ENCODE data around the gene TPP1. TPM values are rescaled to one million over a fixed set of nuclear protein-coding genes. Genes with fewer than 3 reads are reported as not detected.

Gene TPP1
- polyA plus RNA-seq, 4 donors, result 61.8 to 134 (median 110) TPM

GRCh38 chr11:6566704-6567370 lies 52.4 kb downstream of the TPP1 start:
- no peak for DNase-seq (ENCODE audit: low read depth in 4 of 4, low spot score in 3 of 4)

- DNase-seq (ENCODE audit: low read depth in 4 of 4, low spot score in 3 of 4), result no peak
Measured at GRCh38 chr11:6565988-6566703, 53.1 kb downstream of the TPP1 start.

DNA sequence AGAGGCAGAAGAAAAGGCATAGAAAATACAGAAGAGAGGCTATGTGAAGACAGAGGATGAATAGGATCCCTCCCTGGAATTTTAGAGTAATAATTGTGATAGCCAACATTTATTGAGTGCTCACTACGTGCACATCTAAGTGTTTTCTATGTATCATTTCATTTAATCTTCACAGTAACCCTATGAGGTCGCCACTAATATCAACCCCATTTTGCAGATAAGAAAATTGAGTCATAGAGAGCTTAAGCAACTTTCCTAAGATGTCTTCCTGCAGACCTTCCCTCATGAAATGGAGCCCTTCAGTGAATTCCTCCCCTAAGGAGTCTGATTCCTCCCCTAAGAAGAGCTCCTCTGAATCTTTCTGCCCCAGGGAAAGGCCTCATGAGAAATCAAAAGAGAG lies 53.9 kb downstream of the TPP1 start:
- DNase-seq (ENCODE audit: low read depth in 4 of 4, low spot score in 3 of 4), result no peak

DNA sequence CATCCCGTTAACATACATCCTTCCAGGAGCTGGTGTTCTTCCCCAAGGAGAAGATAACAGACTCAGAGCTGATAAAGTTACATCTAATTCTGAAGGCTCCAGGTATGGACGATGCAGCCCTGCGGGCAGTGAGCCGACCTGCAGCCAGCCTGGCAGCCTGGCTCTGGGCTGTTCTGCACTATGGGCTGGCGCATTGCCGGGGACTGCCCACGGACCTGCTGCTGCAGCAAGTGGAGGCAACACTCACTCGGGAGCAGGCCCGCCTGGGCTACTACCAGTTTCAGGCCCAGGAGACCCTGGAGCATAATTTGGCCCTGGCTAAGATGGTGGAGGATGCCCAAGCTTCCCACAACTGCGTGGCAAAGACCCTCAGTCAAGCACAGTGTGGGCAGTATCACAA lies 55.6 kb downstream of the TPP1 start:
- DNase-seq (ENCODE audit: low read depth in 4 of 4, low spot score in 3 of 4), result no peak

DNA sequence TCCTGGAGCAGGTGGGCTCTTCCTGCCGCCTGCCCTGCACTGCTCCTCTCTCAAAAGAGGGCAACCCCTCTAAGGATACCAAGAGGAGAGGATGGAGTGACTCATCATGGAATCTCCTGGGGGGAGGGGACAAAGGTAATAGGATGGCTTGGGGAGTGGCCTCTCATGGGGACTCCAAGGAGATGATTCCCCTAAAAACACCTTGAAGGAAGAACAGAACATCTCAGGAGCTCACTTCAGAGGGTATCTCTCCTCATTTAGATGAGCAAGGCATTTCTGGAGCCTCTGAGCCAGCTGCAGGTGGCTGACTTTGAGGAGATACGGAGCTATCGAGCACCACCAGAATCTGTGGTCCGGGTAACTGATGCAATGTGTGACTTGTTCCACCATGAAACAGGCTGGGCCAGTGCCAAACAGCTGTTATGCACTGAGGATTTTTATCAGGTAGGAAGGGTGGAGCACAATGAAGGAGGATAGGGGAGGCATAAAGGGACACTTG lies 56.1 kb downstream of the TPP1 start:
- no peak for DNase-seq (ENCODE audit: low read depth in 4 of 4, low spot score in 3 of 4)

Other genes with a start within 250 kb of the TPP1 start
- 10 to 100 TPM; 33.8 to 35.8 (median 34.8) TPM for gene SMPD1, start 228.9 kb downstream of the TPP1 start, polyA plus RNA-seq (ENCODE audit: insufficient read length in 4 of 4)
- 10 to 100 TPM; 47.0 to 60.0 (median 51.3) TPM for gene APBB1, start 200.3 kb downstream of the TPP1 start, polyA plus RNA-seq (ENCODE audit: insufficient read length in 4 of 4)
- 1 to 10 TPM; 2.4 to 7.4 (median 3.6) TPM for gene HPX, start 178.4 kb downstream of the TPP1 start, polyA plus RNA-seq (ENCODE audit: insufficient read length in 4 of 4)
- 10 to 100 TPM; 16.4 to 32.0 (median 21.0) TPM for gene TRIM3, start 145.5 kb downstream of the TPP1 start, polyA plus RNA-seq (ENCODE audit: insufficient read length in 4 of 4)
- 10 to 100 TPM; 52.2 to 77.1 (median 66.8) TPM for gene ARFIP2, start 138.1 kb downstream of the TPP1 start, polyA plus RNA-seq (ENCODE audit: insufficient read length in 4 of 4)
- gene TIMM10B, start 137.9 kb downstream of the TPP1 start, polyA plus RNA-seq (ENCODE audit: insufficient read length in 4 of 4), result 10 to 100 TPM; 25.5 to 39.3 (median 38.4) TPM
- gene DNHD1, start 122.1 kb downstream of the TPP1 start, polyA plus RNA-seq (ENCODE audit: insufficient read length in 4 of 4), result 10 to 100 TPM in 1 of 4 donors, 1 to 10 TPM in 3; 4.9 to 12.6 (median 8.2) TPM
- gene RRP8, start 15.8 kb downstream of the TPP1 start, polyA plus RNA-seq (ENCODE audit: insufficient read length in 4 of 4), result 10 to 100 TPM; 19.2 to 24.9 (median 19.9) TPM
- gene ILK, start 15.6 kb downstream of the TPP1 start, polyA plus RNA-seq (ENCODE audit: insufficient read length in 4 of 4), result 100 to 1,000 TPM; 141 to 176 (median 151) TPM
- 10 to 100 TPM; 62.2 to 93.7 (median 80.0) TPM for gene TAF10, start 7.2 kb downstream of the TPP1 start, polyA plus RNA-seq (ENCODE audit: insufficient read length in 4 of 4)
- gene DCHS1, start 36.4 kb upstream of the TPP1 start, polyA plus RNA-seq (ENCODE audit: insufficient read length in 4 of 4), result 10 to 100 TPM; 30.3 to 79.9 (median 36.9) TPM
- 10 to 100 TPM; 45.6 to 68.1 (median 64.6) TPM for gene MRPL17, start 63.9 kb upstream of the TPP1 start, polyA plus RNA-seq (ENCODE audit: insufficient read length in 4 of 4)
- under 1 TPM in 3 of 4 donors, not detected in 1; 0.04 to 0.06 (median 0.05) TPM for gene OR2AG2, start 152.6 kb upstream of the TPP1 start, polyA plus RNA-seq (ENCODE audit: insufficient read length in 4 of 4)
- under 1 TPM in 1 of 4 donors, not detected in 3; 0.06 TPM for gene OR2AG1, start 163.6 kb upstream of the TPP1 start, polyA plus RNA-seq (ENCODE audit: insufficient read length in 4 of 4)
- gene OR6A2, start 180.3 kb upstream of the TPP1 start, polyA plus RNA-seq (ENCODE audit: insufficient read length in 4 of 4), result not detected
- not detected for gene OR10A5, start 226.3 kb upstream of the TPP1 start, polyA plus RNA-seq (ENCODE audit: insufficient read length in 4 of 4)
- gene OR10A2, start 243.6 kb upstream of the TPP1 start, polyA plus RNA-seq (ENCODE audit: insufficient read length in 4 of 4), result under 1 TPM in 2 of 4 donors, not detected in 2; 0.04 to 0.09 TPM